Neural cell (in vitro differentiated cells): ENCODE data around the gene C22orf31. TPM values are rescaled to one million over a fixed set of nuclear protein-coding genes. Genes with fewer than 3 reads are reported as not detected.

Source experiments
- H2AFZ ChIP-seq: fragments of 200-600, 300-800 bp; sonication (generic), shearing (Covaris generic); 2 replicates; pipeline ENCODE4 v1.6.0; 2014; ENCODE audit warnings: low read depth, mild to moderate bottlenecking, antibody characterized with exemption, low read length, moderate library complexity
- H3F3A ChIP-seq: fragments of 200-600 bp; shearing (Covaris generic); 2 replicates; pipeline ENCODE4 v1.6.1; 2016; ENCODE audit warnings: mild to moderate bottlenecking, moderate library complexity, mixed read lengths, antibody characterized with exemption, low read length; ENCODE audit not compliant: insufficient read depth, poor library complexity, severe bottlenecking
- H3K27ac ChIP-seq: fragments of 200-600, 300-800 bp; sonication (generic), shearing (Covaris generic); 2 replicates; pipeline ENCODE4 v1.5.1; 2014; ENCODE audit warnings: mild to moderate bottlenecking, low read length, moderate library complexity
- H3K27me3 ChIP-seq: fragments of 300-800, 200-600 bp; sonication (generic), shearing (Covaris generic); 2 replicates; pipeline ENCODE4 v1.6.0; 2014; ENCODE audit warnings: mild to moderate bottlenecking, low read depth, low read length, moderate library complexity; ENCODE audit not compliant: insufficient read depth
- H3K36me3 ChIP-seq: fragments of 300-800, 200-600 bp; sonication (generic), shearing (Covaris generic); 2 replicates; pipeline ENCODE4 v1.5.1; 2014; ENCODE audit warnings: mild to moderate bottlenecking, antibody characterized with exemption, low read length, moderate library complexity; ENCODE audit not compliant: insufficient read depth
- H3K4me2 ChIP-seq: fragments of 300-800, 200-600 bp; sonication (generic), shearing (Covaris generic); 2 replicates; pipeline ENCODE4 v1.6.0; 2014; ENCODE audit warnings: mild to moderate bottlenecking, low read length
- H3K4me3 ChIP-seq: fragments of 300-800, 200-600 bp; sonication (generic), shearing (Covaris generic); 2 replicates; pipeline ENCODE4 v1.5.1; 2014; ENCODE audit warnings: mild to moderate bottlenecking, low read length, moderate library complexity
- H3K79me2 ChIP-seq: fragments of 200-600 bp; shearing (Covaris generic); replicated peaks from 2 replicates; pipeline ENCODE4 v1.6.0; 2014; ENCODE audit warnings: mild to moderate bottlenecking, low read length, moderate library complexity; ENCODE audit not compliant: insufficient read depth
- H3K9ac ChIP-seq: fragments of 300-800, 200-600 bp; sonication (generic), shearing (Covaris generic); 2 replicates; pipeline ENCODE4 v1.6.1; 2016; ENCODE audit warnings: mild to moderate bottlenecking, low read length, mixed read lengths
- H3K9me2 ChIP-seq: fragments of 200-600 bp; shearing (Covaris generic); 2 replicates; pipeline ENCODE4 v1.6.1; 2016; ENCODE audit warnings: mild to moderate bottlenecking, low read length, mixed read lengths; ENCODE audit not compliant: insufficient read depth
- H3K9me3 ChIP-seq: fragments of 200-600, 300-800 bp; sonication (generic), shearing (Covaris generic); 2 replicates; pipeline ENCODE4 v1.6.1; 2016; ENCODE audit warnings: mild to moderate bottlenecking, mixed run types, low read length, moderate library complexity, mixed read lengths
- H4K20me1 ChIP-seq: fragments of 200-600 bp; shearing (Covaris generic); 2 replicates; pipeline ENCODE4 v1.6.1; 2016; ENCODE audit warnings: mild to moderate bottlenecking, mixed run types; ENCODE audit not compliant: insufficient read depth
- EP300 ChIP-seq: fragments of 450-650 bp; conservative IDR thresholded peaks from 2 replicates; pipeline ENCODE4 v1.6.1; 2014; ENCODE audit warnings: antibody characterized with exemption, mild to moderate bottlenecking, moderate library complexity; ENCODE audit not compliant: poor library complexity, severe bottlenecking
- EZH2 ChIP-seq: fragments of 200-600, 300-800 bp; shearing (Covaris generic), sonication (generic); IDR thresholded peaks from 2 replicates; pipeline ENCODE4 v1.6.1; 2014; ENCODE audit warnings: antibody characterized with exemption, low read length, borderline replicate concordance, mild to moderate bottlenecking; ENCODE audit not compliant: insufficient read depth, poor library complexity, severe bottlenecking
- MXI1 ChIP-seq: fragments of 450-650 bp; conservative IDR thresholded peaks from 2 replicates; pipeline ENCODE4 v1.6.1; 2014; ENCODE audit warnings: antibody characterized with exemption, mild to moderate bottlenecking; ENCODE audit not compliant: poor library complexity, severe bottlenecking
- POLR2AphosphoS5 ChIP-seq: IDR thresholded peaks from 2 replicates; pipeline ENCODE4 v1.6.1; 2012
- RAD21 ChIP-seq: fragments of 450-650 bp; conservative IDR thresholded peaks from 2 replicates; pipeline ENCODE4 v1.6.1; 2014; ENCODE audit warnings: antibody characterized with exemption, mild to moderate bottlenecking, moderate library complexity
- SMC3 ChIP-seq: fragments of 450-650 bp; conservative IDR thresholded peaks from 2 replicates; pipeline ENCODE4 v1.6.1; 2014; ENCODE audit warnings: antibody characterized with exemption, mild to moderate bottlenecking, moderate library complexity; ENCODE audit not compliant: poor library complexity
- TAF1 ChIP-seq: IDR thresholded peaks from 2 replicates; pipeline ENCODE4 v1.6.1; 2012; ENCODE audit warnings: low read depth
- polyA plus RNA-seq: library from polyadenylated mRNA; depleted of rRNA; stranded (reverse); fragments of >200 nt; gene quantifications from 2 replicates; pipeline ENCODE4 v1.2.3, GENCODE V29; 2014
- TF ChIP-seq, protein P1 (sequence below): IDR thresholded peaks from 2 replicates; pipeline ENCODE4 v1.6.1; 2012; ENCODE audit warnings: borderline replicate concordance
- TF ChIP-seq, protein P2 (sequence below): fragments of 450-650 bp; IDR thresholded peaks from 2 replicates; pipeline ENCODE4 v1.5.1; 2014; ENCODE audit warnings: antibody characterized with exemption, mild to moderate bottlenecking, moderate library complexity; ENCODE audit not compliant: poor library complexity, severe bottlenecking

C22orf31 gene
- polyA plus RNA-seq, 1 donor from 2014 or later = not detected

DNA sequence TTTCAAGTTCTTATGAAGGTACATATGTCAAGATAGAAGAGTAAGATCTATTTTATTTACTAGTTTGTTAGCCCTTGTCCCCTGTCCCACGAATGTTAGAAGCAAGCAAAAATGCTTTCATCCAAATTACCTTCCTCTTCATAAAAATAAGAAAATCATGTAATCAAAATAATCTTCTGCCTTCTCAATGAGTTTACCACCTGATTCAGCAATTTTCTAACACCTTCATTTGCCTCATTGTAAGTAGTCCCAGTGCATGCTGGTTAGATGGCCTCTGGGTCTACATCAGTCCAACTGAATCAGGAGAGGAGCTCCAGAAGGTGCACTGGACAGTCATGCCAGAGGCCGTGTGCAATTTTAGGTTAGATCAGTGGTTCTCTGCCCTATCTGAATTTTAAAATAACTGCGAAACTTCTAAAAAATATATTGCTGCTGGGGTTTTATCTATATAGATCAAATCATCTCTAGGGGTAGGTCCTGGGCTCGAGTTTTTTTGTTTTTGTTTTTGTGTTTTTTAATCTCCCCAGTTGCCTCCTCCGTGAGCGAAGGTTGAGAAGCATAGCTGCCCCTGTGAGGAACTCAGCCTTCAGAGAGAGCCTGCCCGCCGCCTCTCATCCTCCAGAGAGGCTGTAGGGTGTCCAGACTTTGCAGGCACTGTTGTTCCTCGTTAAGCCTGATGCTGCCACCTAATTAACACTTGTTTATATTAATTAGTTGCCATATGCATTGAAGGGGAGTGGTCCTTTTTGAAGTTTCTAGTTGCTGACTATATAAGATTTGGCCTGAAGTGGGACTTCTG lies 32.2 kb downstream of the C22orf31 start:
- Histone ChIP-seq H3K9me2 (no peaks in the 10 kb centered on the region), H3K36me3 (no peaks in the 10 kb centered on the region), H3K4me3 (no peak overlapping the region), H3F3A (no peaks in the 10 kb centered on the region), H2AFZ (no peak overlapping the region), H3K4me2 (no peak overlapping the region), H3K27ac (no peak overlapping the region), H4K20me1 (no peaks in the 10 kb centered on the region), H3K9ac (no peak overlapping the region), H3K27me3 (peaks cover 13% of the 10 kb centered on the region), H3K9me3 (no peaks in the 10 kb centered on the region), H3K79me2 (no peaks in the 10 kb centered on the region)
- TF ChIP-seq SMC3 (no peak), EP300 (no peak), EZH2 (no peak), TAF1 (no peak), MXI1 (no peak), POLR2AphosphoS5 (no peak), RAD21 (no peak)
- TF ChIP-seq, protein P1, sequence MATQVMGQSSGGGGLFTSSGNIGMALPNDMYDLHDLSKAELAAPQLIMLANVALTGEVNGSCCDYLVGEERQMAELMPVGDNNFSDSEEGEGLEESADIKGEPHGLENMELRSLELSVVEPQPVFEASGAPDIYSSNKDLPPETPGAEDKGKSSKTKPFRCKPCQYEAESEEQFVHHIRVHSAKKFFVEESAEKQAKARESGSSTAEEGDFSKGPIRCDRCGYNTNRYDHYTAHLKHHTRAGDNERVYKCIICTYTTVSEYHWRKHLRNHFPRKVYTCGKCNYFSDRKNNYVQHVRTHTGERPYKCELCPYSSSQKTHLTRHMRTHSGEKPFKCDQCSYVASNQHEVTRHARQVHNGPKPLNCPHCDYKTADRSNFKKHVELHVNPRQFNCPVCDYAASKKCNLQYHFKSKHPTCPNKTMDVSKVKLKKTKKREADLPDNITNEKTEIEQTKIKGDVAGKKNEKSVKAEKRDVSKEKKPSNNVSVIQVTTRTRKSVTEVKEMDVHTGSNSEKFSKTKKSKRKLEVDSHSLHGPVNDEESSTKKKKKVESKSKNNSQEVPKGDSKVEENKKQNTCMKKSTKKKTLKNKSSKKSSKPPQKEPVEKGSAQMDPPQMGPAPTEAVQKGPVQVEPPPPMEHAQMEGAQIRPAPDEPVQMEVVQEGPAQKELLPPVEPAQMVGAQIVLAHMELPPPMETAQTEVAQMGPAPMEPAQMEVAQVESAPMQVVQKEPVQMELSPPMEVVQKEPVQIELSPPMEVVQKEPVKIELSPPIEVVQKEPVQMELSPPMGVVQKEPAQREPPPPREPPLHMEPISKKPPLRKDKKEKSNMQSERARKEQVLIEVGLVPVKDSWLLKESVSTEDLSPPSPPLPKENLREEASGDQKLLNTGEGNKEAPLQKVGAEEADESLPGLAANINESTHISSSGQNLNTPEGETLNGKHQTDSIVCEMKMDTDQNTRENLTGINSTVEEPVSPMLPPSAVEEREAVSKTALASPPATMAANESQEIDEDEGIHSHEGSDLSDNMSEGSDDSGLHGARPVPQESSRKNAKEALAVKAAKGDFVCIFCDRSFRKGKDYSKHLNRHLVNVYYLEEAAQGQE = no peak
- TF ChIP-seq, protein P2, sequence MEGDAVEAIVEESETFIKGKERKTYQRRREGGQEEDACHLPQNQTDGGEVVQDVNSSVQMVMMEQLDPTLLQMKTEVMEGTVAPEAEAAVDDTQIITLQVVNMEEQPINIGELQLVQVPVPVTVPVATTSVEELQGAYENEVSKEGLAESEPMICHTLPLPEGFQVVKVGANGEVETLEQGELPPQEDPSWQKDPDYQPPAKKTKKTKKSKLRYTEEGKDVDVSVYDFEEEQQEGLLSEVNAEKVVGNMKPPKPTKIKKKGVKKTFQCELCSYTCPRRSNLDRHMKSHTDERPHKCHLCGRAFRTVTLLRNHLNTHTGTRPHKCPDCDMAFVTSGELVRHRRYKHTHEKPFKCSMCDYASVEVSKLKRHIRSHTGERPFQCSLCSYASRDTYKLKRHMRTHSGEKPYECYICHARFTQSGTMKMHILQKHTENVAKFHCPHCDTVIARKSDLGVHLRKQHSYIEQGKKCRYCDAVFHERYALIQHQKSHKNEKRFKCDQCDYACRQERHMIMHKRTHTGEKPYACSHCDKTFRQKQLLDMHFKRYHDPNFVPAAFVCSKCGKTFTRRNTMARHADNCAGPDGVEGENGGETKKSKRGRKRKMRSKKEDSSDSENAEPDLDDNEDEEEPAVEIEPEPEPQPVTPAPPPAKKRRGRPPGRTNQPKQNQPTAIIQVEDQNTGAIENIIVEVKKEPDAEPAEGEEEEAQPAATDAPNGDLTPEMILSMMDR = no peak

DNA sequence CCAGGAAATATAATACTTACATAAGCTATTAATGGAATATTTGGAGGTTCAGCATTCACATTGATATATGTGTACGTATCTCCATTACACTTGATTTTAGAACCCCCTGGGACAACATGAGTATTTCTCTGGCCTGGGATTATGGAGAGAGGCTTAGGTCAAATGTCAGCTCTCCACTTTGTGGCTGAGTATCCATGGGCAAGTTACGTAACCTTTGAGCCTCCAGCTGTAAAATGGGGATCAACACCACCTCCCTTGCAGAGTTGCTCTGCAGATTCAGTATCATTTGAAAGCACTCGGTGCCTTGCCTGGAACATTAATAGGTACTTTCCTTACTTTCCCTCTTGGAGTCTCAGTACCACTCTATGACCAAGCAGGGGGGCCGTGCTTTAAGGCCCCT lies 33.2 kb downstream of the C22orf31 start:
- no peaks in the 10 kb centered on the region for H3K9me3 ChIP-seq
- H3K9ac ChIP-seq = no peak overlapping the region
- no peaks in the 10 kb centered on the region for H3K36me3 ChIP-seq
- H3K4me2 ChIP-seq = no peak overlapping the region
- H4K20me1 ChIP-seq = no peaks in the 10 kb centered on the region
- H3K27me3 ChIP-seq = peaks cover 13% of the 10 kb centered on the region
- H2AFZ ChIP-seq = no peak overlapping the region
- H3K79me2 ChIP-seq = no peaks in the 10 kb centered on the region
- TF ChIP-seq, protein P2 = no peak
- TF ChIP-seq, protein P1 = no peak
- H3F3A ChIP-seq = no peaks in the 10 kb centered on the region
- no peak overlapping the region for H3K4me3 ChIP-seq
- no peaks in the 10 kb centered on the region for H3K9me2 ChIP-seq
- no peak overlapping the region for H3K27ac ChIP-seq
